Colonic mucosa (tissue), 4 donors: Measurements from ENCODE around the gene CORO2A. TPM values are rescaled to one million over a fixed set of nuclear protein-coding genes. Genes with fewer than 3 reads are reported as not detected.

Experiments
- DNase-seq: peaks from one replicate; pipeline ENCODE4 v3.0.0-alpha.2; 2020
- H3K27ac ChIP-seq: fragments of 200-600 bp; one replicate; pipeline ENCODE4 v1.8.0; 2021
- H3K27me3 ChIP-seq: fragments of 200-600 bp; one replicate; pipeline ENCODE4 v1.8.0; 2021
- H3K36me3 ChIP-seq: fragments of 200-600 bp; one replicate; pipeline ENCODE4 v1.8.0; 2021
- H3K4me1 ChIP-seq: fragments of 200-600 bp; one replicate; pipeline ENCODE4 v1.8.0; 2021; ENCODE audit warnings: mild to moderate bottlenecking
- H3K4me3 ChIP-seq: fragments of 200-600 bp; one replicate; pipeline ENCODE4 v1.8.0; 2021
- H3K9ac ChIP-seq, 2 donors: one replicate each; pipeline ENCODE4 v1.7.0; 2013; ENCODE audit warnings: control low read depth in 2 of 2, low read depth in 2 of 2, low read length in 2 of 2
- H3K9me3 ChIP-seq: fragments of 200-600 bp; one replicate; pipeline ENCODE4 v1.8.0; 2021
- CTCF ChIP-seq: fragments of 200-600 bp; IDR thresholded peaks from one replicate; pipeline ENCODE4 v1.8.0; 2022; ENCODE audit warnings: antibody characterized with exemption, mild to moderate bottlenecking
- intact Hi-C: fragments of 100-400 bp; cut with DNase I; formaldehyde crosslinking; loops from one replicate; pipeline ENCODE4 v1.14.1; 2022
- total RNA-seq, 2 donors: library from RNA; stranded (reverse); fragmentation: NEBNext Ultra II Directional in 1 of 2; extraction: Animal tissue kit (Norgen Biotek cat#: 25700) in 1 of 2; gene quantifications; one replicate each; pipeline ENCODE4 v1.2.1, GENCODE V29; 2021
- donor health status: healthy.
- donor health status: DM: no; HTN: no; CAD: no.
- donor health status: DM: no; HTN: no; CAD: no.

The CORO2A gene
- total RNA-seq, 2 donors from 2014 or later = 53.8 to 68.1 TPM

- Histone ChIP-seq H3K9ac (no peak overlapping the region), H3K27me3 (no peaks in the 10 kb centered on the region), H3K4me3 (no peak overlapping the region), H3K36me3 (no peaks in the 10 kb centered on the region), H3K27ac (peak overlapping the region; percentile 24), H3K4me1 (peaks cover 6% of the 10 kb centered on the region), H3K9me3 (no peaks in the 10 kb centered on the region)
- no peak for TF ChIP-seq CTCF
- no peak for DNase-seq
- intact Hi-C loops = no loop called here
Measured at GRCh38 chr9:98099898-98100297, 92.5 kb downstream of the CORO2A start.

DNA sequence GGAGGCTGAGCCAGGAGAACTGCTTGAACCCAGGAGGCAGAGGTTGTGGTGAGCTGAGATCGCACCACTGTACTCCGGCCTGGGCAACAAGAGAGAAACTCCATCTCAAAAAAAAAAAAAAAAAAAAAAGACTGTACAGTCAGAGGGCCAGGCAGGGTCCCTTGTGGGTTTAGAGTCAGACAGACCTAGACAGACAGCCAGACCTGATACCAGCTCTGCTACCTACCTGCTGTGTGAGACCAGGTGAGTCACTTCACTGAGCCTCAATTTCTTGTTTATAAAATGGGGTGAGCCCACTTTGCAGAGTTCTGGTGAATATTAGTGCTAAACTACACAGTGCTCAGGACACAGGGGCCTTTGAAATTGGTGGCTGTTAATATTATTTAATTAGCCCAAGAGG is 93.1 kb downstream of the CORO2A start:
- Histone ChIP-seq H3K4me1 (peaks cover 6% of the 10 kb centered on the region), H3K27me3 (no peaks in the 10 kb centered on the region), H3K9ac (no peak overlapping the region), H3K9me3 (no peaks in the 10 kb centered on the region), H3K4me3 (no peak overlapping the region), H3K36me3 (no peaks in the 10 kb centered on the region), H3K27ac (no peak overlapping the region)
- DNase-seq = no peak
- intact Hi-C loops = no loop called here
- TF ChIP-seq CTCF = no peak

GRCh38 chr9:98097836-98098235 is 94.6 kb downstream of the CORO2A start:
- no peak for TF ChIP-seq CTCF
- H3K27ac ChIP-seq = no peak overlapping the region
- DNase-seq = no peak
- no peaks in the 10 kb centered on the region for H3K9me3 ChIP-seq
- no peaks in the 10 kb centered on the region for H3K36me3 ChIP-seq
- no peak overlapping the region for H3K9ac ChIP-seq
- H3K4me3 ChIP-seq = no peak overlapping the region
- intact Hi-C loops = no loop called here
- H3K27me3 ChIP-seq = no peaks in the 10 kb centered on the region
- H3K4me1 ChIP-seq = peaks cover 6% of the 10 kb centered on the region

DNA sequence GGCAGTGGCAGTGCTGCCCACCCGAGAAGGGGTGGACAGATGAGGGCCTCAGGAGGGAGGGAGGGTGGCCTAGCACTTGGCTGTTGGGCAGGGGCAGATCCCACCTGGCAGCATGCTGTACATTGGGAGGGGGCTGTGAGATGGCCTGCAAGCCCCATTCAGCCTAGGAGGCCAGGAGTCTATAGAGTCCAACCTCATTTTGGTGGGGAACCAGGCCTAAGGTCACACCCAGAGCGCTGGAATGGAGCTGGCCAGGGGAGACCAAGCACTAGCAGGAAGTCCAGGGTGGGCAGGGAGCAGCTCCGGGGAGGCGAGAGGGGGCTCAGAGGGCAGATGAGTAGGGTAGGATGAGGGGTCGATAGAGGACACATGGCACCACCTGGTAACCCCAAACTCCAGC is 96.3 kb downstream of the CORO2A start:
- intact Hi-C loops = no loop called here

GRCh38 chr9:98095401-98095800 is 97.0 kb downstream of the CORO2A start:
- no peaks in the 10 kb centered on the region for H3K36me3 ChIP-seq
- no peak for DNase-seq
- no peaks in the 10 kb centered on the region for H3K9me3 ChIP-seq

More for the DNA sequence above, 96.3 kb downstream of the CORO2A start:
- H3K9ac ChIP-seq = no peak overlapping the region
- H3K4me1 ChIP-seq = peaks cover 6% of the 10 kb centered on the region
- H3K4me3 ChIP-seq = no peak overlapping the region
- no peak overlapping the region for H3K27ac ChIP-seq
- no peaks in the 10 kb centered on the region for H3K9me3 ChIP-seq
- H3K27me3 ChIP-seq = no peaks in the 10 kb centered on the region
- no peak for DNase-seq
- TF ChIP-seq CTCF = no peak
- no peaks in the 10 kb centered on the region for H3K36me3 ChIP-seq

More at GRCh38 chr9:98095401-98095800, 97.0 kb downstream of the CORO2A start:
- intact Hi-C loops = no loop called here
- Histone ChIP-seq H3K27ac (no peak overlapping the region), H3K9ac (no peak overlapping the region), H3K27me3 (no peaks in the 10 kb centered on the region), H3K4me3 (no peak overlapping the region), H3K4me1 (peaks cover 6% of the 10 kb centered on the region)
- TF ChIP-seq CTCF = no peak
